SK-N-DZ (cell line): Measurements from ENCODE around the gene NBAS.

Experiments
- DNase-seq: peaks from one replicate; pipeline ENCODE4 v3.0.0-alpha.2; 2015; ENCODE audit warnings: low spot score

NBAS gene

GRCh38 chr2:15425712-15426111 lies 135.4 kb downstream of the NBAS start:
- DNase-seq: no peak

- DNase-seq: peak; percentile 85
Observed at GRCh38 chr2:15421753-15422152, 139.4 kb downstream of the NBAS start.

- DNase-seq: no peak
Observed at GRCh38 chr2:15415748-15416147, 145.4 kb downstream of the NBAS start.

- no peak for DNase-seq
Observed at GRCh38 chr2:15412779-15413178, 148.4 kb downstream of the NBAS start.

GRCh38 chr2:15412309-15412708 lies 148.8 kb downstream of the NBAS start:
- DNase-seq: peak; percentile 88

GRCh38 chr2:15410884-15411283 lies 150.2 kb downstream of the NBAS start:
- DNase-seq: no peak

- peak; percentile 88 for DNase-seq
Observed at GRCh38 chr2:15408759-15409158, 152.4 kb downstream of the NBAS start.

- no peak for DNase-seq
Observed at GRCh38 chr2:15407666-15408065, 153.5 kb downstream of the NBAS start.

- DNase-seq: peak; percentile 91
Observed at GRCh38 chr2:15404511-15404910, 156.6 kb downstream of the NBAS start.

GRCh38 chr2:15400240-15400826 lies 160.8 kb downstream of the NBAS start:
- DNase-seq: peak; percentile 90

GRCh38 chr2:15399241-15399640 lies 161.9 kb downstream of the NBAS start:
- DNase-seq: peak; percentile 91

GRCh38 chr2:15391751-15392150 lies 169.4 kb downstream of the NBAS start:
- peak; percentile 89 for DNase-seq

GRCh38 chr2:15389895-15390294 lies 171.2 kb downstream of the NBAS start:
- no peak for DNase-seq

GRCh38 chr2:15389326-15389700 lies 171.8 kb downstream of the NBAS start:
- DNase-seq: peak; percentile 91

GRCh38 chr2:15388406-15389325 lies 172.5 kb downstream of the NBAS start:
- DNase-seq: peak; percentile 91

GRCh38 chr2:15385184-15385583 lies 175.9 kb downstream of the NBAS start:
- peak; percentile 87 for DNase-seq

- peak; percentile 74 for DNase-seq
Observed at GRCh38 chr2:15383695-15384350, 177.3 kb downstream of the NBAS start.

- no peak for DNase-seq
Observed at GRCh38 chr2:15378148-15378908, 182.8 kb downstream of the NBAS start.

GRCh38 chr2:15377202-15377601 lies 183.9 kb downstream of the NBAS start:
- DNase-seq: no peak

- DNase-seq: no peak
Observed at GRCh38 chr2:15372019-15372418, 189.1 kb downstream of the NBAS start.

- DNase-seq: no peak
Observed at GRCh38 chr2:15369129-15369528, 192.0 kb downstream of the NBAS start.

- no peak for DNase-seq
Observed at GRCh38 chr2:15367715-15368114, 193.4 kb downstream of the NBAS start.
